ENCODE data around the gene SYNE1. TPM values are rescaled to one million over a fixed set of nuclear protein-coding genes. Genes with fewer than 3 reads are reported as not detected.

SYNE1 gene
- total and polyA plus RNA-seq, 2 of the 8 experiments (the other 6 are each of a cell fraction or from before 2014, with no cell fraction given), result 2.8 to 5.5 TPM

DNA sequence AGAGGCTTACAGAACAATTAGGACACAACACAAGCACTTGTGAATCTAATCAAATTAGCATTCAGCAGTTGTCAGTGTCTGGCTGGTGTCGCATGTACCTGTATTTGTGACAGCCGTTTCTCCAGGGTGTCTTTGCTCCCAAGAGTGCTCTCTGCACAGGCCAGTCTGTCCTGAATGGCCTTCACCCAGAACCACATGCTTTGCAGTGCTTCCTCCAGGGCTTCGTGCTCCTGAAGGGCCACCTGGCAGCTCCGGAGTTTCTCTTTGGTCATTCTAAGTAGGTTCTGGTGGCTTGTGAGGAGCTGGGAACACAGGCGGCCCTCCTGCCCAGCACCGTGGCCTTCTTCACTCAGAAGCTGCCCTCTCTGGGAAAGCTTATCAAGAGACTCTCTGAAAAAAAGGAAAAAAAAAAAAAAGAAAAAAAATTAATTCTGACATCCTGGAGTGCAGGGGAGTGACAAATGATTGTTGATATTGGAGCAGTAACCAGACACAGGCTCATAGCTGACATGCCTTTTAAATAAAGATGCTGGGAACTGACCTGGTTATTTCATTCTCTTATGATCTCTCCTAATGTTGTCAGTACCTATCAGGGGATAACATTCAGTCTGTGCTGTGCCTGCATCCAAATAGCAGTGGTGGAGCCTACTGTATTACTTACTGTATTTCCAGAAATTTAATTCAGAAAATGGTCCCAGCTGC, 245.8 kb downstream of the SYNE1 start:
- Histone ChIP-seq H3K36me3 (ENCODE audit: control insufficient read depth in 2 of 4, insufficient read depth in 4 of 4, low read length in 3 of 4) (no peaks in the 10 kb centered on the region), H3K14ac (ENCODE audit: insufficient read length) (no peak overlapping the region), H2BK5ac (ENCODE audit: low read depth, low read length) (no peak overlapping the region), H4K5ac (ENCODE audit: insufficient read length, low read depth, low read length) (no peak overlapping the region), H3K4me2 (ENCODE audit: insufficient read depth in 1 of 2, low read depth in 2 of 2, low read length in 2 of 2) (no peak overlapping the region), H3K9ac (replicated peaks in 1 of 4; ENCODE audit: extremely low read depth in 1 of 4, low read depth in 3 of 4, low read length in 3 of 4) (no peak overlapping the region), H3K79me2 (ENCODE audit: control insufficient read depth in 1 of 2, insufficient read depth in 2 of 2, low read length in 2 of 2) (no peaks in the 10 kb centered on the region), H3K56ac (replicated peaks; ENCODE audit: insufficient read length, low read depth, low read length) (no peak overlapping the region), H3K4me1 (replicated peaks in 1 of 4; ENCODE audit: control insufficient read depth in 3 of 4, insufficient read depth in 4 of 4, low read length in 3 of 4) (peaks cover 0 to 2% (median 0%) of the 10 kb centered on the region in 4 experiments; a peak in 1 of 7 replicates), H3K18ac (ENCODE audit: extremely low read depth, low read length) (no peak overlapping the region), H3K9me3 (ENCODE audit: insufficient read depth in 2 of 2, low read depth in 1 of 2, low read length in 1 of 2) (no peaks in the 10 kb centered on the region), H2BK20ac (ENCODE audit: low read length) (no peak overlapping the region), H3K79me1 (ENCODE audit: low read depth, low read length) (no peaks in the 10 kb centered on the region), H3K27ac (ENCODE audit: low read depth, low read length) (no peak overlapping the region), H3K27me3 (replicated peaks in 1 of 4; ENCODE audit: control insufficient read depth in 3 of 4, extremely low read depth in 1 of 4, insufficient read depth in 3 of 4, low read length in 3 of 4) (no peaks in the 10 kb centered on the region), H2AFZ (ENCODE audit: low read length) (no peak overlapping the region), H2BK120ac (replicated peaks; ENCODE audit: low read depth, low read length) (no peak overlapping the region), H2AK5ac (ENCODE audit: low read depth, low read length) (no peak overlapping the region), H4K91ac (replicated peaks; ENCODE audit: insufficient read length, low read length) (no peak overlapping the region), H2BK15ac (ENCODE audit: low read length) (no peak overlapping the region), H3K23me2 (ENCODE audit: low read depth, low read length) (no peaks in the 10 kb centered on the region), H3K4ac (replicated peaks; ENCODE audit: insufficient read length, low read depth, low read length) (no peak overlapping the region), H2BK12ac (ENCODE audit: low read depth, low read length) (no peak overlapping the region), H3K23ac (ENCODE audit: insufficient read length) (no peak overlapping the region), H4K8ac (ENCODE audit: extremely low read depth, insufficient read depth, low read length) (no peak overlapping the region), H3K4me3 (ENCODE audit: extremely low read depth in 1 of 4, insufficient read depth in 2 of 4, low read depth in 3 of 4, low read length in 4 of 4) (no peak overlapping the region), H4K20me1 (replicated peaks in 1 of 2; ENCODE audit: control insufficient read depth in 1 of 2, insufficient read depth in 2 of 2, low read length in 2 of 2) (no peaks in the 10 kb centered on the region)
- POLR2A ChIA-PET (ENCODE audit: partially characterized antibody), result no interaction called here
- no peak for FAIRE-seq
- DNase-seq (ENCODE audit: low read depth in 1 of 2, low spot score in 2 of 2), result no peak
- CTCF ChIA-PET (ENCODE audit: partially characterized antibody), result no interaction called here
- 85% methylated on average over 6 of the region's 6 CpGs; no CpG with 5 or more reads in 1 of the 2 experiments for WGBS, 2 experiments (ENCODE audit: extremely low coverage in 1 of 2, insufficient coverage in 1 of 2, insufficient read length in 1 of 2, insufficient replicate concordance in 2 of 2, low coverage in 1 of 2, low lambda C conversion rate in 2 of 2, missing lambda C conversion rate in 1 of 2)
- no peak for TF ChIP-seq TAF7 (optimal IDR thresholded peaks at IDR 0.05; ENCODE audit: borderline replicate concordance, low read depth, low read length)
- no peak for TF ChIP-seq E2F6 (IDR thresholded peaks at IDR 0.05)
- no peak for TF ChIP-seq BACH1 (IDR thresholded peaks at IDR 0.05; ENCODE audit: low read length)
- TF ChIP-seq POLR2A (IDR thresholded peaks at IDR 0.05; ENCODE audit: control extremely low read depth in 1 of 2, low read depth in 2 of 2, low read length in 2 of 2), result no peak
- TF ChIP-seq SIN3A (conservative IDR thresholded peaks at IDR 0.05 in 1 of 2, IDR thresholded peaks at IDR 0.05 in 1 of 2; ENCODE audit: low read depth in 1 of 2, low read length in 2 of 2), result no peak
- no peak for TF ChIP-seq CTBP2 (IDR thresholded peaks at IDR 0.05; ENCODE audit: borderline replicate concordance, insufficient read depth, insufficient read length, low read length)
- TF ChIP-seq CBX5 (IDR thresholded peaks at IDR 0.05; ENCODE audit: low read depth, low read length), result no peak
- TF ChIP-seq EGR1 (IDR thresholded peaks at IDR 0.05; ENCODE audit: borderline replicate concordance, low read depth, low read length), result no peak
- TF ChIP-seq YY1 (IDR thresholded peaks at IDR 0.05; ENCODE audit: low read depth, low read length), result no peak
- TF ChIP-seq FOSL1 (IDR thresholded peaks at IDR 0.05; ENCODE audit: insufficient read depth, low read depth, low read length), result no peak
- TF ChIP-seq SAP30 (IDR thresholded peaks at IDR 0.05; ENCODE audit: insufficient read depth, insufficient replicate concordance, low read length), result no peak

Measured in H1 (cell line).